Stimulated activated CD8-positive, alpha-beta memory T cell treated with anti-CD3 and anti-CD28 coated beads, Interleukin-7, amount 100 ng/mL, for 24 hours (primary cell): ENCODE data around the gene PKMYT1.

ENCODE experiments used
- DNase-seq: peaks from one replicate; pipeline ENCODE4 v3.0.0-alpha.2; 2020; ENCODE audit warnings: low read depth

Gene PKMYT1

DNA sequence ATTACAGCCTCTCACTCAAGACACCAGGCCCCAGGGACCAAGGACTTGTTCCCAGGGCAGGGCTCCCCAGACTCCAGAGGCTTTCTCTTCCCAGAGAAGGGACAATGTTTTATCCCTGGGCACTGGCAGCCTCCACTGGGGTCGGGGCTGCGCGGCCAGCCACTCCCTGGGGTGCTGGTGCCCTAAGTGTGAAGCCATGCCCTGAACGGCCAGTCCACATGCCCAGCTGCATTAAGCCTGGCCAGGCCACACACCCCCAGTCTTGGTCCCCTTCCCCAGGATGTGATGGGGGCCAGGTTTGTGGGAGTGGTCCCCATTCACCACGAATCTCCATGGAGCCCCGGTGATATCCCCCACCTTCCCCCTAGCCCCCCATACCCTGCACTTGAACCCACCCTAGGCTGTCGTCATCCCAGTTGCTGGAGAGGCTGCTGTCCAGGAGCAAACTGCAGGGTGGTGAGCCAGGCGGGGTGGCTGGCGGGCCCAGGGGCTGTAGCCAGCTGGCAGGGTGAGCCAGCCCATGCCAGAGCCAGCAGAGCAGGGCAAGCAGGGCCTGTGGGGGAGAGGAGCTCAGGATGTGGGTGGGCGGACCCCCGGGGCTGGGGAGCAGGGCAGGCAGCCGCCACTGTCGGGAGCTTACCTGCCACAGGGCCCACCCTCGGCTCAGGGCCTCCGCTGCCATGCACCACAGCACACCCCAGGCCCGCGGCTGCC, 6.5 kb downstream of the PKMYT1 start:
- no peak for DNase-seq

DNA sequence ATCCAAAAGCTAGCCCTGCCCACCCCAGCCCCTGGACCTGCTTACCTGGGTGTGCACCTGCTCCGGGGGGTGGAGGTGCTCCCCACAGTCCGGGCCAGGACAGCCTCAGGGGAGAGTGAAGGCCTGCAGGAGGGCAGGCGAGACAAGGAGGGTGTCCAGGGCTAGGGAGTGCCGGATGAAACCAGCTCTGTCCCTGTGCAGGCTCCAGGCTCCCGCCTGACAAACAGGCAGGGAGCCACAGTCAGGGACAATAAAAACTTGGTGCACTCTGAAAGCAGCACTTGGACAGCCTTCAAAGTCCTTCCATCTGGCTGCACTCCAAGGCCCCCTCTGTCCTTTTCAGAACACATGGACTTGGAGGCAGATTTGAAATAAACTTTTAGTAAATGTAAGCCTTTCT, 7.2 kb downstream of the PKMYT1 start:
- no peak for DNase-seq

DNA sequence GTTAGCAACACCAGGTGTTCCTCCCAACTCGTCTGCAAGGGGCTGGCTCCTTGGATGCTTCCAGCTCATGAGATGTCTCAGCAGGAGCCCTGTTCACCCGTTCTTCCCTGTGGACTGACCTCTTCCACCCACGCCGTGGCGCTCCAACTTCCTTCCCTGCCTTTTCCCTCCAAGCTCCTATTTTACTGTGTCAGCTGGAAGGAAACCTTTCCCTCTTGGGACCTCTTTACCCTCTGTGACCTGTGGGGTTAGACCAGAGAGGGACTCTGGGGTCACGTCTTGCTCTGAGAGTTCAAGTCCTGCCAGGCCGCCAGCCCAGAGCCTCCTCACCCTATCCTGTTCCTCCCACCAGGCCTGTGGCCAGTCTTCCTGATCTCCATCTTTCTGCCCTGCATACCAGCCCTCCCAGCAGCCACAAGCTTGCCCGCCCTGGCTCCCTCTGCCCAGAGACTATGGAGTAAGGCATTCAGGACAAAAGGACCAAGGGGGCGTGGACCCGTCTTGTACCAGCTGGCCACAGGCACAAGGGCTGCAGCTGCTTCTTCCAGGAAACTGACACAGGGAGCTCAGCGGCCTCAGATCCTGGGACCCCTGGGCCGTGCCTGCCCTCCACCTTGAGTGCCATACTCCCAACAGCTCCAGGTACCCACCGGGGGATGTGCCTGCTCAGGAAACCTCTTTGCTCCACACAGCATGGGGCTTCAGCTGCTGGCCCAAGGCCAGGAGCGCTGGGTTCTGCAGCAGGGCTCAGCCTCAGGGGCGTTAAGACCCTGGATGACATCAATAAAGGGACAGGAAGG, 8.1 kb downstream of the PKMYT1 start:
- DNase-seq, result no peak

DNA sequence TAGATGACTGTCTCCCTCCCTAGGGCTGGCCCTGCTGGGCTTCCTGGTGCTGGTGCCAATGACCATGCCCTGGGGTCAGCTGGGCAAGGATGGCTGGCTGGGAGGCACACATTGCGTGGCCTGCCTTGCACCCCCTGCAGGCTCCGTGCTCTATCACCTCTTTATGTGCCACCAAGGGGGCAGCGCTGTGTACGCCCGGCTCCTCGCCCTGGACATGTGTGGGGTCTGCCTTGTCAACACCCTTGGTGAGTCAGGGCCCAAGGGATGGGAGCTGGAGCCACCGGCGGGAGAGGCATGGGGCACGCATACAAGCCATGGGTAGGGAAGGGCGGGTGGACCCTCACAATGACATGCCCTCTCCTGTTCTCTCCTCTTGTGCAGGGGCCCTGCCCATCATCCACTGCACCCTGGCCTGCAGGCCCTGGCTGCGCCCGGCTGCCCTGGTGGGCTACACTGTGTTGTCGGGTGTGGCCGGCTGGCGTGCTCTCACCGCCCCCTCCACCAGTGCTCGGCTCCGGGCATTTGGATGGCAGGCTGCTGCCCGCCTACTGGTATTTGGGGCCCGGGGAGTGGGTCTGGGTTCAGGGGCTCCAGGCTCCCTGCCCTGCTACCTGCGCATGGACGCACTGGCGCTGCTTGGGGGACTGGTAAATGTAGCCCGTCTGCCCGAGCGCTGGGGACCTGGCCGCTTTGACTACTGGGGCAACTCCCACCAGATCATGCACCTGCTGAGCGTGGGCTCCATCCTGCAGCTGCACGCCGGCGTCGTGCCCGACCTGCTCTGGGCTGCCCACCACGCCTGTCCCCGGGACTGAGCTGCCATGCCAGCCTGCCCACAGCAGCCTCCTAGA, 8.9 kb downstream of the PKMYT1 start:
- DNase-seq, result no peak

DNA sequence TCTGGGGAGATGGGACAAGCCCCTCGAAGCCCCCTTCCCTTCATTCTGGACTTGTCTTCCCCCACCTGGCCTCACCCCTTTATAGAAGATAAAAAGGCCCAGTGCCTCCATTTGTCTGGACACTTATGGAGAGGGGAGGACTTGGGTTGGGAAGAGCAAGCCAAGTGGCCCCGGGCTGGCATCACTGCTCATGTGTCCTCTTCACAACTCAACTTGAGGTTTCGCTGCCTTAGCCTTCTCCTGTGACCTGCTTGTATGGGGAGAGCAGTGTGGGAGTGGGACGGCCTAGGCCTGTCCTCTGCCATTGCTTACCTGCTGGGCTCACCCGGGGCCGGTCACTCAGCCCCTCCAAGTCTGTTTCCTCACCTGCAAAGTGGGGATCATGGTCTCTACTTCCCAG, 9.7 kb downstream of the PKMYT1 start:
- no peak for DNase-seq

DNA sequence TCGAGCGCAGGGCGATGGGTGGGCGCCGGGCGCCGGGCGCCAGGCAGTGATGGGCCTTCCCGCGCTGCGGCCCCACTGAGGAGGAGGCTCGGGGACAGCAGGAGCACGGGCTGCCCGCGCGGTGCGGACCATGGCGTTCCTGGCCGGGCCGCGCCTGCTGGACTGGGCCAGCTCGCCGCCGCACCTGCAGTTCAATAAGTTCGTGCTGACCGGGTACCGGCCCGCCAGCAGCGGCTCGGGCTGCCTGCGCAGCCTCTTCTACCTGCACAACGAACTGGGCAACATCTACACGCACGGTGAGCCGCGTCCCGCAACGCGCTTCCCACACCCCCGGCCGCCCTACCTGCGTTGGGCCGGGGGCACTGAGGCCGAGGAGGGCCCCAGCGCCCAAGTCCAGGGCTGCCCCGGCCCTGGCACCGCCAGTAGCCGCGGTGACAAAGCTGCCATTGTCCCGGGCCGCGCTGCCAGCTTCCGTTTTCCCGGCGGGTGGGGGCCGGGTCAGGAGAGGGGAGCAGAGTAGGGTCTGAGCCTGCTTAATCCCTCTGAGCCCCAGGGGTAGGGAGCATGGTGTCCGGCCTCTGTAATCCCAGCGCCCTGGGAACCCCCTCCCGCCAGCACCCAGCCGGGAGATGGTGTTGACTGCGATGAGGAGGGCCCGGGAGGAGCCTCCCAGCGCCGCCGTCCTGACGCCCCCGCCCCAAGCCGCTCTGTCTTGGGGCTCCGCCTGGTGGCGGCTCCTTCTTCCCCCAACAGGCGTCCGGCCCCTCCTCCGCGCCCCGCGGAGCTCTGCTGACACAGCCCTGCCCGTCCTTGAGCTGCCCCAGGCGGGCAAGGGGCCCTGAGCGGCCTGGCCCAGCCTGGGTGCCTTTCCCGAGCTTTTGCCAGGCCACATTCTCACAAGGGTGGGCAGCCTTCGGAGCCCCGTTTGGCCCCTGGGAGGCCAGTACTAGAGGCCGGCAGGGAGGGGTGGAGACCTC, 10.4 kb downstream of the PKMYT1 start:
- DNase-seq, result peak; percentile 51

DNA sequence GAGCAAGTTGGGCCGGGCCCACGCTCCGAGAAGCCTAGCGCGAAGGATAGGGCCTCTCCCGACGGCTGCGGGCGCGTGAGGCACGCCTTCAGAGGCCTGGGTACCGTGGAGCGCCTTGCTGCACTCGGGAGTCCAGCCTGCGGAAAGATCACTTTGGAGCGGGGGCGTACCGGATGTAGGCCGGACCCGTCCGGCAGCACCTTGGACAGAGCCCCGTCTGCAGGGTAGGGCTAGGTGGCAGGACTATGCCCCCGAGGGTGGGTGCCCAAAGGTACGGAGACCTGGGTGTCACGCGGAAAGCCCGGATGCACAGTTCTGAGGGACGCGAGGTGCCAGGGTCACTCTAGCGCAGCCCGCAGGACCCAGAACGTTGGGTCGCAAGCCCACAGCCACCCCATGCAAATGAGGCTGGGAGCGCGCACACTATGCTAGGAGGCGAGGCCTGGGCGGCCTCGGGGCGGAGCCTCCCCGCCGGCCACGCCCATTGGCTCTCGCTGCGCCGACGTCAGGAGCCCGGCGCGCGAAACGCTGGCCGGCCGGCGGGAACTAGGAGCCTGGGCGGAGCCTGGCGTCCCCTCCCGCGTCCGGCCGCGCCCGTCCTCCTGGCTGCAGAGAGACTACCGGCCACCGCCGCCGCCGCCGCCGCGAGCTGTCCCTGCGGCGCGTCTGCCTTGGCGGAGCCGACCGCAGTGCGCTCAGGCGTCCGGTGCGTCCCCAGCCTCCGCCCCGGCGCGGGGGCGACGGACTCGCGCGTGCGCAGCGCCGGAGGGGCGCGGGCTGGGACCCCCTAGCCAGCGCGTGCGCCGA, 11.3 kb downstream of the PKMYT1 start, which contains the start of gene PAQR4:
PAQR4 (plus strand) TSS at position 611 of the 807 bp plus-strand sequence. CDS start 327 bp downstream, outside the sequence.
- DNase-seq, result peak; percentile 61

DNA sequence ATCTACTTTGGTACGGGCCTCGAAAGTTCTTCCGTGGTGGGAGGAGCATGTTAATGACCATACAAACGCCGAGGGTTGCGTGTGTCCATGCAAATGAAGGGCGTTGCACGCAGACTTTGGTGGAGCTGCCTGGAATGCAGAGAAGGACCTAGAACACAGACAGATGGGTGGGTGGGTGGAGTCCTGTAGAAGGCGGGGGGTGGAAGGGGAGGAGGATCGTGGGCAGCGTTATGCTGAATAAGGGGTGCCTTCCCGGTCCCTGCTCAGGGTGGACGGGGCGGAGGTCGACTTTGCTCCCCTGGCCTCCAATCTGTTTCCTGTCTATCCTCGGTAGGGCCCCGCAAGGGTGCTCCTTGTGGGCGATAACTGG, 11.9 kb downstream of the PKMYT1 start:
- no peak for DNase-seq

DNA sequence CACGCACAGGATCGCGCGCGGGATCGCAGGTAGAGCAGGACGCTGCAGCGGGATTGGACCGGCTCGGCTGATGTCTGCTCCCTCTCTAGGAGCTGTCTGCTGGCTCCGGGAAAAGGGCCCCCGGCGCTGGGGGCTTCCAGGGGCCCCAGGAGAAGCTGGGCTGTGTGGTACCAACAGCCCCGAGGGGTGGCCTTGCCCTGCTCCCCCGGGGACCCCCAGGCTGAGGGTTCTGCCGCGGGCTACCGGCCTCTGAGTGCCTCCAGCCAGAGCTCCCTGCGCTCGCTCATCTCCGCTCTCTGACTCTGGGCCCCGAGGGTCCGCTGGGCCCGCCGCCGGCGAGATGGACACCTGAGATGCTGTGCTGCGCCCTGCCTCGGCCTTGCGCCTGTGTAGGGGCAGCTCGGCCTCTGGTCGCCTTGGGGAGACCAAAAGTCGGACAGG, 12.5 kb downstream of the PKMYT1 start:
- DNase-seq, result no peak

DNA sequence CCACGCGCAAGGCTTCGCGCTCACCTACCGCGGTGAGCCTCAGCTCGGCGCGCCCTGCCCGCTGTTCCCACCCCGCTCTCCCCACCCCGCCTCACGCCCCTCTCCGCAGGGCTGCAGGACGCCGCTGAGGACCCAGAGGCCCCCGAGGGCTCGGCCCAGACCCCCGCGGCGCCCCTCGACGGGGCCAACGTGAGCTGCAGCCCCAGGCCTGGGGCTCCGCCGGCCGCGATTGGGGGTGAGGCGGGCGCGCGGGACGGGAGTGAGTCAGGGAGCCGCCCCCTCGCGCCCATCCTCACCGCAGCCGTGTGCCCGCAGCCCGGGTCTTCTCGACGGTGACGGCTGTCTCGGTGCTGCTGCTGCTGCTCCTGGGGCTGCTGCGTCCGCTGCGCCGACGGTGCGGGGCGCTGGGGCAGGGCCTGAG, 13.0 kb downstream of the PKMYT1 start:
- no peak for DNase-seq

DNA sequence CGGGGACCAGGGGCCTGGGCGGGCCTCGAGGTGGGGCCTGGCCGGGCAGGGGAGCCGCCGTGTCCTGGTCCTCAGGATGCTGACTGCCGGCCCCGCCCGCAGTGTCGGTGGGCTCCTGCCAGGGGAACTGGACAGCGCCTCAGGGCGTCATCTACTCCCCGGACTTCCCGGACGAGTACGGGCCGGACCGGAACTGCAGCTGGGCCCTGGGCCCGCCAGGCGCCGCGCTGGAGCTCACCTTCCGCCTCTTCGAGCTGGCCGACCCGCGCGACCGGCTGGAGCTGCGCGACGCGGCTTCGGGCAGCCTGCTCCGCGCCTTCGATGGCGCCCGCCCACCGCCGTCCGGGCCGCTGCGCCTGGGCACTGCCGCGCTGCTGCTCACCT, 13.4 kb downstream of the PKMYT1 start:
- no peak for DNase-seq

DNA sequence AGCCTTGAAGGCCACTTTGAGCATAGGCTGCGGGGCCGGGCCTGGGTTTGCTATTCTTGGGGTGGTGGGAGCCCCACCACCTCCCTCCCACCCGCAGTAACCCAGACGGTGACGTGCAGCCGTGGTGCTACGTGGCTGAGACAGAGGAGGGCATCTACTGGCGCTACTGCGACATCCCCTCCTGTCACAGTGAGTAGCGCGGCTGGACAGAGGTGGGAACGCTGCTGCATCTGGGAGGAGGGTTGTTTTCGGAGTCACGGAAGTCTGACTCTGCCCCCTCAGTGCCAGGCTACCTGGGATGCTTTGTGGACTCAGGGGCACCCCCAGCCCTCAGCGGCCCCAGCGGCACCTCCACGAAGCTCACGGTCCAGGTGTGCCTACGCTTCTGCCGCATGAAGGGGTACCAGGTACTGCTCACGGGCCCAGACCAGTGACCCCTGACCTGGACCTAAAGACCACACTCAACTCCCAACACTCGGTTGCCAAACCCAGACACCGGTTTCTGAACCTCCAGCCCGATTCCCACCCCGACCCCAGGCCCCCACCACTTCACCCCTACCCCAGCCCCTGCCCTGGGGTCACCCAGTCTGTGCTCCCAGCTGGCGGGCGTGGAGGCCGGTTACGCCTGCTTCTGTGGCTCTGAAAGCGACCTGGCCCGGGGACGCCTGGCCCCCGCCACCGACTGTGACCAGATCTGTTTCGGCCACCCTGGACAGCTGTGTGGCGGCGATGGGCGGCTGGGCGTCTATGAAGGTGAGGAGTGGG, 14.0 kb downstream of the PKMYT1 start:
- no peak for DNase-seq

DNA sequence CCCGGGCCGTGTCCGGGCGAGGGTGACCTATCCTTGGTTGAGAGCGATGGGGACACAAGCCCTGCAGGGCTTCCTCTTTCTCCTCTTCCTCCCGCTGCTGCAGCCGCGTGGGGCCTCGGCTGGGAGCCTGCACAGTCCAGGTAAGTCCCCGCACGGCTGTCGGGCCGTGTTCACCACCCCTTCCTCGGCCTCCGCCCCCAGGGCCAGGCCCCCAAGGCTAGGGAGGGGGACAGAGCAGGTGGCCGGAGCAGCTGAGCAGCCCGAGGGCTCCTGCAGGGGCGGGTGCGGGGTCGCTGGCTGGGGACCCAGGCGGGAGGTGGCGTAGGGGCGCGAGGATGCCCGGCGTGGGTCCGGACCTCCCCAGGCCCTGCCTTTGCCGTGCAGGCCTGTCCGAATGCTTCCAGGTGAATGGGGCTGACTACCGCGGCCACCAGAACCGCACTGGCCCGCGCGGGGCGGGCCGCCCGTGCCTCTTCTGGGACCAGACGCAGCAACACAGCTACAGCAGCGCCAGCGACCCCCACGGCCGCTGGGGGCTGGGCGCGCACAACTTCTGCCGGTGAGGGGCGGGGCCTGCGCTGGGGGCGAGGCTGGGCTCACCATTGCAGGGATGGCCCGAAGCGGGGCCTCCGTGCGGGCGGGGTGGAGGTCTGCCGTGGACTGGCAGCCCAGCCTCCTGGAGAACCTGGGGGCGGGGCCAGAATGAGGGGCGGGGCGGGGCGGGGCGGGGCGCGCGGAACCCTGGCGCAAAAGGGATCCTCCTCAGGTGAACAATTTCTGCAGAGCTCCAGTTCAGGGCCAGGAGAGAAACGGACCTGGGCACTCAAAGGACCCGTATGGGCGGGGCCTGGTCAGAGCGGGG, 15.5 kb downstream of the PKMYT1 start:
- no peak for DNase-seq

DNA sequence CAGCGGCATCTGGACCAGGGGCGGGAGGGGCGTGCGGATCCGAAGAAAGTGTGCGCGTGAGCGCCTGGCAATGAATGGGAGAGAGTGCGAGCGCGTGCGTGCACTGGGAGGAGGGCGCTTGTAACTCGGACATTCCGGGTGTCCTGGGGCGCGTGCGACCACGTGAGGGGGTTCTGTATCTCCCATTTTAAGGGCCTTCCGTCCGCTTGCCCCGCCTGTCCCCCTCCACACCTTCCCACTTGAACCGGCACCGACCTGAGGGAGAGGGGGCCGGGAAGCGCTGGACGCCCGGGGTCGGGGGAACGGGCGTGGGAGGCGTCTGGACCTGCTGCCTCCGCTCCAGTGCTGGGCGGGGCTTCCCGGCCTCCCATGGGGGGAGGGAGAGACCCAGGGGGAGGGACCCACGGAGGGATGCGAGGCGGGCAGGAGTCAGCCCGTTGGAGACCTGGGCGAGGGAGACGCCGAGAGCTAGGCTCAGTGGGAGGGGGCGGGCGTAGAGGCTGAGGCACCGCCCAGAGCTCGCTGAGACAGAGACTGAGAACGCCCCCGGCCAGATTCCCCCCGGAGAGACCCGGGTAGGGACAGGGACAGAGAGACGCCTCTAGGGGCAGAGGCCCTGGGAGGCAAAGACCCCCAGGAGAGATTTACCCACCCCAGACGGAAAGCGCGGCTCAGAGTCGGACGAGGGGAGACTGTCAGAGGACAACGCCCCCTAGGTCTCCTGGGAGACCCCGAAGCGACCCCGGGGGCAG, 16.3 kb downstream of the PKMYT1 start, which contains the start of gene KREMEN2:
KREMEN2 (plus strand) TSS at position 553 of the 752 bp plus-strand sequence. CDS start 246 bp downstream, outside the sequence.
- no peak for DNase-seq

DNA sequence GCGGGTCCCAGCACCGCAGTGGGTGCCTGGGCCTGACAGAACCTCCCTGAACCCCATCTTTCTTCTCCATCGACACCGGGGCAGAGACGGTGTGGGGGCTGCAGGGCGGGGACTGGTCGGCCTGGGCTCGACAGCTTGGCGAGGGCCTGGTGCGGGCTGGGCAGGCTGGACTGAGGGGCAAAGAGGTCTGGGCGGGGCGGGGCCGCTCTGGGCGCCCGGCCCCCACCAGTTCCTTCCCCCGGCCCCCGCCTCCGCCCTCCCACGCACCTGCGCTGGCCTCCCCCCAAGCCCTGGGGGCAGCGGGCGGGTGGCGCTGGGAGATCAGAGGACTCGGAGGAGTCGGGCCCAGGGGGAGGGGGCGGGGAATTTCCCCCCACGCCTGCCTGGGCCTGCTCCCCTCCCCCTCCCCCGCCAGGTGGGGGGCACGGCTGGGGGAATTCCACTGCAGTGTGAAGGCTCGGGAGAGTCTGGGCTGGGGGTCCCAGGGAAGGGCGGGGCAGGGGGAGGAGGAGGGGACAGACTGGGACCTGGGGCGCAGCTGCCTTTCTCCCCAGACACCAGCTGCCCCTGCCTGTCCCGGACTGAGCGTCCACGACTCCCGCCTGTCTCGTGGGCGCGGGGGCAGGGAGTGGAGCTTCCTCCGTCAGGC, 17.0 kb downstream of the PKMYT1 start:
- DNase-seq, result no peak

DNA sequence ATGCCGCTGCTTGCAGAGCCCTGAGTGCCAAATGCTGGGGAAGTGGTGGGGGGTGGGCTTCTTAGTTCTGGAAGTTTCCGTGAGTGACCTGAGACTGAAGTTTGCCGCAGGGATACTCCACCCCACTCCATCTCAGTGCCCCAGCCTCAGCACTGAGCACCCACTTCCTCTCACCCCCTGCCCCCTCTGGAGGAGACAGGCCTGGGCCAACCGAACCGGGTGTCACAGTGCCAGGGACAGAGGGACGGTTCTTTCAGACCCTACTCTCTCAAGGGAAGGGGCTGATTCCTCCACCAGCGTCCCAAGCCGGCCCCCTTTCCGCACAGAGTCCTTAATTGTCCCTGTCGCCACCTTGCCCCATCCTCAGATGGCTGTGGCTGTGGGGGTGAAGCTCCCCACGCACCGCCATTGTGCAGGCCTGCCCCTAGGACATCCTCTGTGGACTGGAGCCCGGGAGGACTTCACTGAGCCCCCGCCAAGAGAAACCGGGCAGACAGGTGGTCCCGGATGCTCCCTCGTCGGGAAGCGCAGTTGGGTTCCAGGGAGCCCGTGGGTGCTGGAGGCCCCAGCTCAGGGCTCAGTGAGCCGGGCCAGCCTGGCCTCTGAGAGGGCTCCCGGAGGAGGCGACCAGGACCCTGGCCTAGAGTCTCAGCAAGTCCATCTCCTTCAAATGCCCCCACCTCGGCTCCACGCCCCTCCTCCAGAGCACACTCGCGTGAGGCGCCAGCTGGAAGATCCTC, 17.7 kb downstream of the PKMYT1 start:
- DNase-seq, result no peak
